ENCODE measurements around the gene PPP1R12C.

- no peak for TF ChIP-seq POLR2A (IDR thresholded peaks at IDR 0.05)
- TF ChIP-seq, protein P1, sequence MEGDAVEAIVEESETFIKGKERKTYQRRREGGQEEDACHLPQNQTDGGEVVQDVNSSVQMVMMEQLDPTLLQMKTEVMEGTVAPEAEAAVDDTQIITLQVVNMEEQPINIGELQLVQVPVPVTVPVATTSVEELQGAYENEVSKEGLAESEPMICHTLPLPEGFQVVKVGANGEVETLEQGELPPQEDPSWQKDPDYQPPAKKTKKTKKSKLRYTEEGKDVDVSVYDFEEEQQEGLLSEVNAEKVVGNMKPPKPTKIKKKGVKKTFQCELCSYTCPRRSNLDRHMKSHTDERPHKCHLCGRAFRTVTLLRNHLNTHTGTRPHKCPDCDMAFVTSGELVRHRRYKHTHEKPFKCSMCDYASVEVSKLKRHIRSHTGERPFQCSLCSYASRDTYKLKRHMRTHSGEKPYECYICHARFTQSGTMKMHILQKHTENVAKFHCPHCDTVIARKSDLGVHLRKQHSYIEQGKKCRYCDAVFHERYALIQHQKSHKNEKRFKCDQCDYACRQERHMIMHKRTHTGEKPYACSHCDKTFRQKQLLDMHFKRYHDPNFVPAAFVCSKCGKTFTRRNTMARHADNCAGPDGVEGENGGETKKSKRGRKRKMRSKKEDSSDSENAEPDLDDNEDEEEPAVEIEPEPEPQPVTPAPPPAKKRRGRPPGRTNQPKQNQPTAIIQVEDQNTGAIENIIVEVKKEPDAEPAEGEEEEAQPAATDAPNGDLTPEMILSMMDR (IDR thresholded peaks at IDR 0.05): no peak
These were observed 19.3 kb downstream of the PPP1R12C start for GRCh38 chr19:55097864-55098715.

Measured in breast epithelium (tissue), 3 donors.